ENCODE measurements around the gene ATP2B2.

ATP2B2 gene

GRCh38 chr3:10286596-10287295, 218.6 kb downstream of the ATP2B2 start:
- DNase-seq (ENCODE audit: low read depth in 2 of 3, low spot score in 2 of 3) = no peak

GRCh38 chr3:10286133-10286524, 219.3 kb downstream of the ATP2B2 start:
- no peak for DNase-seq (ENCODE audit: low read depth in 2 of 3, low spot score in 2 of 3)

GRCh38 chr3:10285272-10286132, 219.9 kb downstream of the ATP2B2 start:
- DNase-seq (ENCODE audit: low read depth in 2 of 3, low spot score in 2 of 3) = no peak

- DNase-seq (ENCODE audit: low read depth in 2 of 3, low spot score in 2 of 3) = no peak
Observed at GRCh38 chr3:10284496-10284895, 220.9 kb downstream of the ATP2B2 start.

GRCh38 chr3:10283638-10284037, 221.7 kb downstream of the ATP2B2 start:
- DNase-seq (ENCODE audit: low read depth in 2 of 3, low spot score in 2 of 3) = no peak

GRCh38 chr3:10281951-10282350, 223.4 kb downstream of the ATP2B2 start:
- DNase-seq (ENCODE audit: low read depth in 2 of 3, low spot score in 2 of 3) = no peak

- no peak for DNase-seq (ENCODE audit: low read depth in 2 of 3, low spot score in 2 of 3)
Observed at GRCh38 chr3:10280571-10280970, 224.8 kb downstream of the ATP2B2 start.

GRCh38 chr3:10280177-10280529, 225.2 kb downstream of the ATP2B2 start:
- no peak for DNase-seq (ENCODE audit: low read depth in 2 of 3, low spot score in 2 of 3)

- DNase-seq (ENCODE audit: low read depth in 2 of 3, low spot score in 2 of 3) = no peak
Observed at GRCh38 chr3:10279384-10280176, 225.8 kb downstream of the ATP2B2 start.

- DNase-seq (ENCODE audit: low read depth in 2 of 3, low spot score in 2 of 3) = no peak
Observed at GRCh38 chr3:10278501-10278900, 226.9 kb downstream of the ATP2B2 start.

- no peak for DNase-seq (ENCODE audit: low read depth in 2 of 3, low spot score in 2 of 3)
Observed at GRCh38 chr3:10277115-10277625, 228.2 kb downstream of the ATP2B2 start.

- DNase-seq (ENCODE audit: low read depth in 2 of 3, low spot score in 2 of 3) = no peak
Observed at GRCh38 chr3:10274601-10275000, 230.8 kb downstream of the ATP2B2 start.

Measured in activated CD8-positive, alpha-beta memory T cell treated with anti-CD3 and anti-CD28 coated beads for 48 hours (primary cell).